Sigmoid colon (tissue), 4 donors: ENCODE results near the gene TBC1D8.

Source experiments
- EP300 ChIP-seq, 4 donors: sonication (generic); formaldehyde crosslinking; IDR thresholded peaks; one replicate each; pipeline ENCODE4 v1.6.1; 2017; ENCODE audit warnings: antibody characterized with exemption in 4 of 4
- POLR2A ChIP-seq, 2 donors: fragments of 450-650 bp; IDR thresholded peaks; one replicate each; pipeline ENCODE4 v1.6.1; 2016; ENCODE audit warnings: antibody characterized with exemption in 2 of 2, mild to moderate bottlenecking in 2 of 2, moderate library complexity in 2 of 2
- TF ChIP-seq, protein P1 (sequence below), 4 experiments: fragments of 450-650 bp in 3 of 4; fragments of 200-600 bp in 1 of 4; IDR thresholded peaks; one replicate each; pipeline ENCODE4 v1.5.1; 2016 to 2019; ENCODE audit warnings: antibody characterized with exemption in 4 of 4, mild to moderate bottlenecking in 3 of 4, moderate library complexity in 2 of 4

DNA sequence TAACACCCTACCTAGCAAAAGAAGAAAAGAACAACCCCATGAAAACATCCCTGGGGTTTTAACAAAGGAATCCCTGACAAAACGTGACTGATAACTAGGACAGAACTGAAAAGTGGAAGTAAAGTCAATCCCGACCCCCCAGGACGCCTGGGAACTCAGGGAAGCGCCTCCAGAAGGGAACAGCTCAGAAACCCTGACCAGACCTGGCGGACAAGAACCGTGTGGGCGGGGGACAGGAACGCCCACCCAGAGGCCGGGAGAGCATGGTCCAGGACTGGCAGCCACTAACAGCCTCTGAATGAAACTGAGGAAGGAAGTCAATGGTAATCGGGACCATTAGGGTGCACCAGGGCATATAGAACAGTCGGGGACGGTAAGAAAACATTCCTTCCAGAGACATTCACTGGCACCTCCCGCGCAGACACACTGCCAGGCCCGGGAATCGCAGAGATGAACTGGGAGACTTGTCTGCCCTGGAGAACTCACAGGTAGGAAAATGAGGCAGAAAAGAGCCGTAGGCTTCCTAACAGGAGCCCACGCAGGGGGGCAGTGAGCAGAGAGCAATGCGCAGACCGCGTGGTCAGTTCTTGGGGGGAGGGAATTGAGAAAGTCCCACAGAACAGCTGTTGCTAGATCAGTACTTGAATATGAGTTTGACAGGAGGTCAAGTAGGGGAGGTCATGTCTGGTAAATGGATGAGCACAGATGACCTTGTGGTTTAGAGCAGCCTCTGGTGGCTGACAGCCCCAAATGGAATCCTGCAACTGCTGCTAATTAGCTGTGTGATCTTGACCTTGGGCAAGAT lies 1.3 kb upstream of the TBC1D8 start:
- TF ChIP-seq, protein P1, sequence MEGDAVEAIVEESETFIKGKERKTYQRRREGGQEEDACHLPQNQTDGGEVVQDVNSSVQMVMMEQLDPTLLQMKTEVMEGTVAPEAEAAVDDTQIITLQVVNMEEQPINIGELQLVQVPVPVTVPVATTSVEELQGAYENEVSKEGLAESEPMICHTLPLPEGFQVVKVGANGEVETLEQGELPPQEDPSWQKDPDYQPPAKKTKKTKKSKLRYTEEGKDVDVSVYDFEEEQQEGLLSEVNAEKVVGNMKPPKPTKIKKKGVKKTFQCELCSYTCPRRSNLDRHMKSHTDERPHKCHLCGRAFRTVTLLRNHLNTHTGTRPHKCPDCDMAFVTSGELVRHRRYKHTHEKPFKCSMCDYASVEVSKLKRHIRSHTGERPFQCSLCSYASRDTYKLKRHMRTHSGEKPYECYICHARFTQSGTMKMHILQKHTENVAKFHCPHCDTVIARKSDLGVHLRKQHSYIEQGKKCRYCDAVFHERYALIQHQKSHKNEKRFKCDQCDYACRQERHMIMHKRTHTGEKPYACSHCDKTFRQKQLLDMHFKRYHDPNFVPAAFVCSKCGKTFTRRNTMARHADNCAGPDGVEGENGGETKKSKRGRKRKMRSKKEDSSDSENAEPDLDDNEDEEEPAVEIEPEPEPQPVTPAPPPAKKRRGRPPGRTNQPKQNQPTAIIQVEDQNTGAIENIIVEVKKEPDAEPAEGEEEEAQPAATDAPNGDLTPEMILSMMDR (IDR thresholded peaks at IDR 0.05) = peak; percentile 51 to 57 (median 54)
- no peak for TF ChIP-seq POLR2A (IDR thresholded peaks at IDR 0.05)
- TF ChIP-seq EP300 (IDR thresholded peaks at IDR 0.05) = no peak
